ENCODE measurements around the gene TOM1.

TOM1 gene

GRCh38 chr22:35319244-35319985 lies 19.7 kb downstream of the TOM1 start:
- no peak for TF ChIP-seq FOXM1 (IDR thresholded peaks at IDR 0.05; ENCODE audit: borderline replicate concordance, low read depth)
- no peak for TF ChIP-seq EP300 (IDR thresholded peaks at IDR 0.05; ENCODE audit: borderline replicate concordance)

DNA sequence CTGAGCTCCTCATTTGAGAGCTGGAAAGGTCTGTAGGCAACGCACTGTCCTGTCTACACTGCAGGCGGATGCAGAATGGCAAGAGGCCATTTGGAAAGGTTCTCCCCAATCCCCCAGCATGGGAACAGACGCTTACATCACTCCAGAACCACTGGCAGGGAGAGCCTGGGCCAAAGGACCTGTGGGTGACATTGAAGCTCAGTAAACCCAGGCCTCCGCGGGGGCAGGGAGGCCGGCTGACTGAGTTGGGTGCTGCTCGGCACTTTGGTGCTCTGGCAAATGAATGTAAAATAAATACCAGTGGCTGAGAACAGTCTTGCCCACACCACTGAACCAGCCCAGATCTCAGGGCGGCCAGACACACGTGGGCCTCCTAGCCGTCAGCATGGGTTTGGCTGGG lies 22.4 kb downstream of the TOM1 start:
- no peak for TF ChIP-seq TCF12 (IDR thresholded peaks at IDR 0.05; ENCODE audit: low read depth)
- TF ChIP-seq MAX (IDR thresholded peaks at IDR 0.05) = no peak
- no peak for TF ChIP-seq CEBPB (IDR thresholded peaks at IDR 0.05)
- TF ChIP-seq TAF1 (IDR thresholded peaks at IDR 0.05; ENCODE audit: low read depth) = no peak
- no peak for TF ChIP-seq TEAD4 (IDR thresholded peaks at IDR 0.05)
- no peak for TF ChIP-seq FOXM1 (IDR thresholded peaks at IDR 0.05; ENCODE audit: borderline replicate concordance, low read depth)
- no peak for TF ChIP-seq EGR1 (IDR thresholded peaks at IDR 0.05)
- TF ChIP-seq REST (IDR thresholded peaks at IDR 0.05; ENCODE audit: low read depth) = no peak
- TF ChIP-seq EP300 (IDR thresholded peaks at IDR 0.05; ENCODE audit: borderline replicate concordance) = no peak
- TF ChIP-seq NFIC (IDR thresholded peaks at IDR 0.05) = no peak
- TF ChIP-seq, protein P1, sequence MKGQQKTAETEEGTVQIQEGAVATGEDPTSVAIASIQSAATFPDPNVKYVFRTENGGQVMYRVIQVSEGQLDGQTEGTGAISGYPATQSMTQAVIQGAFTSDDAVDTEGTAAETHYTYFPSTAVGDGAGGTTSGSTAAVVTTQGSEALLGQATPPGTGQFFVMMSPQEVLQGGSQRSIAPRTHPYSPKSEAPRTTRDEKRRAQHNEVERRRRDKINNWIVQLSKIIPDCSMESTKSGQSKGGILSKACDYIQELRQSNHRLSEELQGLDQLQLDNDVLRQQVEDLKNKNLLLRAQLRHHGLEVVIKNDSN (IDR thresholded peaks at IDR 0.05) = no peak
- no peak for TF ChIP-seq CREB1 (IDR thresholded peaks at IDR 0.05; ENCODE audit: low read depth)
- TF ChIP-seq YY1 (IDR thresholded peaks at IDR 0.05; ENCODE audit: low read depth) = no peak
- TF ChIP-seq ZBTB7A (IDR thresholded peaks at IDR 0.05; ENCODE audit: low read depth) = no peak
- no peak for TF ChIP-seq RAD21 (IDR thresholded peaks at IDR 0.05; ENCODE audit: low read depth)

- TF ChIP-seq EP300 (IDR thresholded peaks at IDR 0.05; ENCODE audit: borderline replicate concordance) (no peak), TCF12 (IDR thresholded peaks at IDR 0.05; ENCODE audit: low read depth) (no peak), TEAD4 (IDR thresholded peaks at IDR 0.05) (no peak), EGR1 (IDR thresholded peaks at IDR 0.05) (no peak), FOXM1 (IDR thresholded peaks at IDR 0.05; ENCODE audit: borderline replicate concordance, low read depth) (no peak), CEBPB (IDR thresholded peaks at IDR 0.05) (no peak), YY1 (IDR thresholded peaks at IDR 0.05; ENCODE audit: low read depth) (no peak), RAD21 (IDR thresholded peaks at IDR 0.05; ENCODE audit: low read depth) (no peak), REST (IDR thresholded peaks at IDR 0.05; ENCODE audit: low read depth) (no peak), NFIC (IDR thresholded peaks at IDR 0.05) (no peak), CREB1 (IDR thresholded peaks at IDR 0.05; ENCODE audit: low read depth) (no peak), TAF1 (IDR thresholded peaks at IDR 0.05; ENCODE audit: low read depth) (no peak), ZBTB7A (IDR thresholded peaks at IDR 0.05; ENCODE audit: low read depth) (no peak)
- TF ChIP-seq, protein P1 (IDR thresholded peaks at IDR 0.05) = no peak
Observed at GRCh38 chr22:35322893-35323292, 23.2 kb downstream of the TOM1 start.

DNA sequence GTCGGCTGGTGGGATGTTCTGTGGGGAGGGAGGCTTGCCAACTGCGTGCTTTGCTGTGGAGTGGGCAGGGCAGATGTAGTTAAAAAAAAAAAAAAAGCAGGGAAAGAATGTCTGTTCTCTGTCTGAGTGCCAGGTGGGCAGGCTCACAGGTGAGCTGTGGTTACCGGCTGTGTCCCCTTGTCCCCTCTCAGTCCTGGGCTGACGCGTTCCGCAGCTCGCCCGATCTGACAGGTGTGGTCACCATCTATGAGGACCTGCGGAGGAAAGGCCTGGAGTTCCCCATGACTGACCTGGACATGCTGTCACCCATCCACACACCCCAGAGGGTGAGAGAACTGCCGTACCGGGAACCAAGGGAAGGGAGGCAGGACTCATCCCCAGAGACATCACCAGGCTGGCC lies 23.6 kb downstream of the TOM1 start:
- TF ChIP-seq FOXM1 (IDR thresholded peaks at IDR 0.05; ENCODE audit: borderline replicate concordance, low read depth) = no peak
- TF ChIP-seq NFIC (IDR thresholded peaks at IDR 0.05) = no peak
- no peak for TF ChIP-seq CREB1 (IDR thresholded peaks at IDR 0.05; ENCODE audit: low read depth)
- no peak for TF ChIP-seq CEBPB (IDR thresholded peaks at IDR 0.05)
- TF ChIP-seq EP300 (IDR thresholded peaks at IDR 0.05; ENCODE audit: borderline replicate concordance) = no peak
- TF ChIP-seq MAX (IDR thresholded peaks at IDR 0.05) = no peak
- no peak for TF ChIP-seq REST (IDR thresholded peaks at IDR 0.05; ENCODE audit: low read depth)
- no peak for TF ChIP-seq YY1 (IDR thresholded peaks at IDR 0.05; ENCODE audit: low read depth)
- TF ChIP-seq EGR1 (IDR thresholded peaks at IDR 0.05) = no peak
- no peak for TF ChIP-seq ZBTB7A (IDR thresholded peaks at IDR 0.05; ENCODE audit: low read depth)
- no peak for TF ChIP-seq TEAD4 (IDR thresholded peaks at IDR 0.05)
- no peak for TF ChIP-seq RAD21 (IDR thresholded peaks at IDR 0.05; ENCODE audit: low read depth)
- TF ChIP-seq, protein P1 (IDR thresholded peaks at IDR 0.05) = no peak
- no peak for TF ChIP-seq TCF12 (IDR thresholded peaks at IDR 0.05; ENCODE audit: low read depth)
- TF ChIP-seq TAF1 (IDR thresholded peaks at IDR 0.05; ENCODE audit: low read depth) = no peak
